GM12875 (cell line): ENCODE data around the gene APOA5.
"Not testable (repeated sequence)": the region's sequence is repeated elsewhere in the genome, so short reads cannot be mapped to it uniquely, and the experiment has no call there.

Experiments used
- H3K4me3 ChIP-seq: one replicate; pipeline ENCODE4 v1.5.1; 2011; ENCODE audit warnings: low read depth, low read length, control low read depth
- TF ChIP-seq, protein P1 (sequence below): IDR thresholded peaks from 2 replicates; pipeline ENCODE4 v1.5.1; 2011; ENCODE audit warnings: low read depth, mild to moderate bottlenecking, control low read depth, inconsistent platforms, low read length, moderate library complexity, borderline replicate concordance; ENCODE audit not compliant: insufficient read depth

APOA5 gene

DNA sequence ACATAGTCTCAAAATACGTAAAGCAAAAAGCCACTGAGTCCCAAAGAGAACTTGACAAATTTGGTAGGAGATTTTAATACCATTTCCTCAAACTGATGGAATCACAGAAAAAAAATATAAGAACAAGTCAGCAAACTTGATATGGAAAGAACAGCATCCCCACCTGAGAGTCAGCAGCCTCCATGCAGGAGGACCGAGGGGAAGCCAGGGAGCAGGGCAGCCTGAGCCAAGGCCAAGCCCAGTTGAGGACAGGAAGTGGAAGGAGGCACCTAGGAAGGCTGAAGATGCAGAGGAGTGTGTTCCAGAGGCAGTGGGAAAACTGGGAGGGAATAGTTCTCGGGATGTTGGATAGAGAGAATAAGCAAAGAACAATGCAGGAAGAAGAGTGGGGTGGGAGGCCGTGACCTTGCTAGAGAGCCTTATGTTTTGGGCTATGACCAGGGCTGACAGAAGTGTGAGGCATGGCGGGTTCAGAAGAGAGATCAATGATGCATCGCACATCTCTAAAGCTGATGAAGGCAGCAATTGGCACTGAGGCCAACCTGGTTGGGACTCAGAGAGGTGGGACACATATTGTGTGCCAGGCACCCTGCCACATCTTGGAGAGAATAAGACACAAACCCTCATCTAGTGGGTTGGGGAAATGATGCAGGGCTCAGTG lies 16.1 kb upstream of the APOA5 start:
- TF ChIP-seq, protein P1, sequence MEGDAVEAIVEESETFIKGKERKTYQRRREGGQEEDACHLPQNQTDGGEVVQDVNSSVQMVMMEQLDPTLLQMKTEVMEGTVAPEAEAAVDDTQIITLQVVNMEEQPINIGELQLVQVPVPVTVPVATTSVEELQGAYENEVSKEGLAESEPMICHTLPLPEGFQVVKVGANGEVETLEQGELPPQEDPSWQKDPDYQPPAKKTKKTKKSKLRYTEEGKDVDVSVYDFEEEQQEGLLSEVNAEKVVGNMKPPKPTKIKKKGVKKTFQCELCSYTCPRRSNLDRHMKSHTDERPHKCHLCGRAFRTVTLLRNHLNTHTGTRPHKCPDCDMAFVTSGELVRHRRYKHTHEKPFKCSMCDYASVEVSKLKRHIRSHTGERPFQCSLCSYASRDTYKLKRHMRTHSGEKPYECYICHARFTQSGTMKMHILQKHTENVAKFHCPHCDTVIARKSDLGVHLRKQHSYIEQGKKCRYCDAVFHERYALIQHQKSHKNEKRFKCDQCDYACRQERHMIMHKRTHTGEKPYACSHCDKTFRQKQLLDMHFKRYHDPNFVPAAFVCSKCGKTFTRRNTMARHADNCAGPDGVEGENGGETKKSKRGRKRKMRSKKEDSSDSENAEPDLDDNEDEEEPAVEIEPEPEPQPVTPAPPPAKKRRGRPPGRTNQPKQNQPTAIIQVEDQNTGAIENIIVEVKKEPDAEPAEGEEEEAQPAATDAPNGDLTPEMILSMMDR, result no peak
- H3K4me3 ChIP-seq, result no peak overlapping the region

DNA sequence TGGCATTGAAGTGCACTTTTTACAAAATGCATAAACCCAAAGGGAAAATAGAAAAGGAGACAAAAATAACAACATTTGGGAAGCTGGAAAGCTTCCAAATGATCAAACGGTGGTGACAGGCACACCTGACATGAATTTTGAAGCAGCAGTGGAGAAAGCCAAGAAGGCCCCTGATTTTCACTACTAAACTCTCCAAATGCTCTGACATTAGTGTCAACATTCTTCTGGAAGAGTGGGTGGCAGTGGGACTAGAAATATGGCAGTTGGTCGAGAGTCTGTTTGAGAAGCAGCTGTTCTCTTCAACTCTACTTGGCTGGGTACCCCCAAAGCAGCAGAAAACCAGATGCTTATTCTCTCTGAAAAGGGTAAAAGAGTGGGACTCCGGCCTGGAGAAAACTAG lies 12.3 kb upstream of the APOA5 start:
- TF ChIP-seq, protein P1, result no peak
- no peak overlapping the region for H3K4me3 ChIP-seq

DNA sequence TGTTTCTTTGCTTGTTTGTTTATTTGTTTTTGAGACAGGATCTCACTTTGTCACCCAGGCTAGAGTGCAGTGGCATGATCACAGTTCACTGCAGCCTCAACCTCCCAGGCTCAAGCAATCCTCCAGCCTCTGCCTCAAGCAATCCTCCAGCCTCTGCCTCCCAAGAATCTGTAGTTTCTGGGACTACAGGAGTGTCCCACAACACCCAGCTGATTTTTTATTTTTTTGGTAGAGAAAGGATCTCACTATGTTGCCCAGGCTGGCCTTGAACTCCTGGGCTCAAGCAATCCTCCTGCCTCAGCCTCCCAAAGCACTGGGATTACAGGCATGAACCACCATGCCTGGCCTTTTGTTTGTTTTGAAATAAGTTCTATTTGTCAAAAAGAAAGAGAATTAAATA lies 10.0 kb upstream of the APOA5 start:
- not testable (repeated sequence) for H3K4me3 ChIP-seq

DNA sequence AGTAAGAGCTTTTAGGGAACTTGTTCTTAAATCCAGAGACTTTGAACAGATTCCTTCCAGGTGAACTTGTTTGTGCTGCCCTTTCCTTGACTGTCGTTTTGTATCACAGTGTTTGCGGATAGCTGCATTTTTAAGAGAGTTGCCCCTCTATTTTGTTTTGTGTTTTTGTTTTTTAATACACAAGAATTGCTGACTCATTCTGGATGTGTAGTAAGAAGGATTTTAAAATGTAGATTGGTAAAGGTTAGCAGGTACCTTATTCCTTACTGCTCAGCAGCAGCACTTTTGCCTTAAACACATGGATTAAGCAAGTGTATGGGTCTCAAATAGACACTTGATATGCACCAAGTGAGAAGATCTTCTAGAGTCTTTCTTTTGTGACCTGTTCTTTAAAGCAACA lies 8.9 kb upstream of the APOA5 start:
- TF ChIP-seq, protein P1, result no peak
- H3K4me3 ChIP-seq, result no peak overlapping the region

DNA sequence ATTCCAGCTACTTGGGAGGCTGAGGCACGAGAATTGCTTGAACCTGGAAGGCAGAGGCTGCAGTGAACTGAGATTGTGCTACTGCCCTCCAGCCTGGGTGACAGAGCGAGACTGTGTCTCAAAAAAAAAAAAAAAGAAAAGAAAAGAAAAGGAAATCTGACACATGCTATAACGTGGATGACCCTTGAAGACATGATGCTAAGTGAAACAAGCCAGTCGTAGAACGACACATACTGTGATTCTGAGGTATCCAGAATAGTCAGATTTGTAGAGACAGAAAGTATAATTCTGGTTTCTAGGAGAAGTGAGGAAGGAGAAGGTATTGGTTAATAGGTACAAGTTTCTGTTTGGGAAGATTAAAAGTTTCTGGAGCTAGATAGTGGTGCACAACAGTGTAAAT lies 6.7 kb upstream of the APOA5 start:
- TF ChIP-seq, protein P1, result no peak
- H3K4me3 ChIP-seq, result no peak overlapping the region

DNA sequence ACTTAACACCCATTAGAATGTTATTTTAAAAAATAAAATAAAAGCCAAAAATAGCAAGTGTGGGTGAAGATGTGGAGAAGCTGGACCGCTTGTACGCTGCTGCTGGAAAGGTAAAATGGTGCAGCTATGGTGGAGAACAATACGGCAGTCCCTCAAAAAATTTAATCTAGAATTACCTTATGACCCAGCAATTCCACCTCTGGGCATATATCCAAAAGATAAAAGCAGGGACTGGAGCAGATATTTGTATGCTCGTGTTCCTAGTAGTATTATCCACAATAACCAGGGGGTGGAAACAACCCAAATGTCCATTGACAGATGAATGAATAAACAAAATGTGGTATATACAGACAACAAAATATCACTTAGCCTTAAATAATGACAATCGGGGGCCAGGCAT lies 6.1 kb upstream of the APOA5 start:
- TF ChIP-seq, protein P1, result no peak

DNA sequence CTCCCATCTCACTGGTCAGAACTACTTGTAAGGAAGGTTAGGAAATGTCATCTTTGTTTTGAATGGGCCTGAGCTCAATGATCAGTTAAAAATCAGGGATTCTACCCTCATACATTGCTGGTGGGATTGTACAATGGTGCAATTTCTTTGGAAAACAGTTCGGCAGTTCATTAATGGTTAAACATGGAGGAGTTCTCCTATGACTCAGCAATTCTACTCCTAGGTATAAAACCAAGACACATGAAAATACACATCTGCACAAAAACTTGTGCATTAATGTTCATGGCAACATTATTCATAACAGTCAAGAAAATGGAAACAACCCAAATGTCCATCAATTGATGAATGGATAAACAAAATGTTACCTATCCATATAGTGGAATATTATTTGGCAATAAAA lies 4.9 kb upstream of the APOA5 start:
- TF ChIP-seq, protein P1, result no peak
- no peak overlapping the region for H3K4me3 ChIP-seq

More for the DNA sequence above, 6.1 kb upstream of the APOA5 start:
- H3K4me3 ChIP-seq, result no peak overlapping the region
